GM21825 (cell line): ENCODE data around the gene LYVE1.

Experiments
- ATAC-seq: cut with Tn5 transposase; IDR thresholded peaks from one replicate; pipeline ENCODE4 v1.9.1; 2021; ENCODE audit warnings: mild to moderate bottlenecking, moderate library complexity; ENCODE audit not compliant: unreplicated experiment

The LYVE1 gene

DNA sequence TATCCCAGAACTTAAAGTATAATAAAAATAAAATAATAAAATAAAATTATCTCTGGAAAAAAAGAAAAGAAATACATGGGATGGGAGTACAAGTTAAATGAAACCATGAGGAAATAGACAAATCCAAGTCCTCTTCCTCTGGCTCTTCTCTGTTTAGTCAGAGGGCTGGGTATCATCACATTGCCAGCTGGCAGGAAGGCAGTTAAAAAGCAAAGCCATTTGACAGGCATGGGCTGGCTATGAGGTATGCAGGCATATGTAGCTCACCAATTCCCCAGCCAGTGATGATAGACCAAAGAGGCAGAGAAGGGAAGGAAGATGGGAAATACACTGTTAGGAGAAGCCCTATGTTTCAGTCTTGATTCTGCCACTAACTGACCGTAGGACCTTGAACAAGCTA is 6.5 kb downstream of the LYVE1 start:
- no peak for ATAC-seq

DNA sequence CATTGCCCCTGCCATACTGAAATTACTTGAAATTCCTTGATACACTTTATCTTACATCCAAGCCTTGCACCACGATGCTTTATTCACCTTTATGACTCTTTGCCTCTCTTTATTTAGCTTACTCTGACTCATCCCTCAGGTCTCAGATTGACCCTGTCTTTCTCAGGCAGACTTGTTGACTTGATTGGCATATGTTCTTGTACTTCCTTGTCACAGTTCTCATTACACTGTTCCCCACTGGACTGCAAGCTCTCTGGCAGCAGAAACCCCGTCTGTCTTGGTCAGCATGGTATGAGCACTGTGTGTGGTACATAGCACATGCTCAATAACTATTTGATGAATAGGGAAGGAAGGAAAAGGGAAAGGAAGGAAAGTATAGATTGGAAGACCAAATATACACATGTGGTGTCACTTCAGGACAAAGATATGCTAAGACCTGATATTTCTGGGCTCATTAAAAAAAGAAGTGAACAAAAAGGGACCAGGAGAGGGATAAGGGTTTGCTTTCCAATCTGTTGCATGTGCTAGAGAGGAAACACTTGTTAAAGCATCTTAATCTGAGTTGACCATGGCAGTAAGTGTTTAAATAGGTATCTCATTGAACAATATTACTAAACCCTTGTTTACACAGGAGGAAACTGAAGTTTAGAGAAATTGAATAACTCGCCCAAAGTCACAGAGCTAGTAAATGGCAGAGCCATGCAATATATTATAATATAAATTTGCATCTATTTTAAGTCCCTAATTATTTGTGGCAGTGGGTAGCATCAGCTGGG is 7.2 kb downstream of the LYVE1 start:
- ATAC-seq: no peak

DNA sequence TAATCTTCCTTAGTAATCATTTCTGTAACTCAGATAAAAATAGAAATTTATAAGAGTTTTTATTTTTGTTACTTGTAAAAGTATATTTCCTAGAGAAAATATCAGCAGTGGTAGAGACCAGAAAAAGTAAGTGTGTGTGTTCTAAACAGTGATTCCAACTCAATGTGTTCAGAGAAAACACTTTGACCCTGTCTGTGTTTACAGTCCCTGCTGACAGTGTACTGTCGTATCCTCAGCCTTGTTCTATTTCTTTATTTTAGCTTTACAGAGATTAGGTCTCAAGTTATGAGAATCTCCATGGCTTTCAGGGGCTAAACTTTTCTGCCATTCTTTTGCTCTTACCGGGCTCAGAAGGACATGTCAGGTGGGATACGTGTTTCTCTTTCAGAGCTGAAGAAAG is 10.2 kb downstream of the LYVE1 start:
- no peak for ATAC-seq

DNA sequence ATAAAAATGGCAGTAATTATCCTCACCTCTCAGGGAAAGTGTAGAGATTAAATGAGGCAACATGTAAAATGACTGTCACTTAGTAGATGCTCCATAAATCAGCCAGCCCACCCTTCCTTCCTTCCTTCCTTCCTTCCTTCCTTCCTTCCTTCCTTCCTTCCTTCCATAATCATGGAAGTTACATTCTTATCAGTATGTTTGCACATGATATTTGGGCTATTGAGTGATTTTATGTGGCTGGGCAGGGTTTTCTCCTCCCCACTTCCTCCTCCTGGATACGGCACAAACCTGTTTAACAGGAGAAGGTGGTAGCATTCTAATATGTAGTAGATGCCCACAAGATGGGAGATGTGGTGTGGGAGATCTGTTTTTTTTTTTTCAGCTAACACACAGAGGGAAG is 11.9 kb downstream of the LYVE1 start:
- no peak for ATAC-seq

DNA sequence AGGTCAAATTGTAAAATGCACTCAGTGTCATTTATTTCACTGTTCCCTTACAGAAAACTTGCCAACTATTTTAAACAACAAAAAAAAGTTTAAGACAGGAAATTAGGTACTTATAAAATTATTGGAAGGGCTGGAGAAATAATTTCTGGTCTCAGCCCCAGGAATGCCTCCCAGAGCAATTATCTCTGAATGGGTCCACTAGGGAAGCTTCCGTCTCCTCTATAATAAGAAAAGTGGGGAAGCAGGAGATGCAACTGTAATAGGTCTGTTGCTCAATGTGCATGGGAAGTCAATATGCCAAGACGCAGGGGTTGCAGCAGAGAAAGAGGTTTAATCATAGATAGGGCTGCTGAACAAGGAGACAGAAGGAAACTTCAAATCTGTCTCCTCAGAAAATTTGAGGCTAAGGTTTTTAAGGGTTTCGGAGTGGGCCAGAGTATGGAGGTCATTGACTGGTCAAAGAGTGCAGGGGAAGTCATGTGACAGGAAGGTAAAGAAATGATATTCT is 16.6 kb downstream of the LYVE1 start:
- no peak for ATAC-seq

DNA sequence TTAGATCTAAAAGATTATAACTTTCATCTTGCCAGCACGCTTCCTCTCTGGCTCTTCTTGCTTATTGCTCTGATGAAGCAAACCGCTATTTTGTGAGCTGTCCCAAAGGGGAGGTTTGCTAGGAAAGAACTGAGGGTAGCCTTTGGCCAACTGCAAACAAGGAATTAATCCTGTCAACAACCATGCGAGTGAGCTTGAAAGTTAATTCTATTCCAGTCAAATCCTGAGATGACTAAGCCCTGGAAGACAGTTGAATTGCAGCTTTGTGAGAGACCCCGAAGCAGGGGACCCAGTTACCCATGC is 17.2 kb downstream of the LYVE1 start:
- no peak for ATAC-seq

DNA sequence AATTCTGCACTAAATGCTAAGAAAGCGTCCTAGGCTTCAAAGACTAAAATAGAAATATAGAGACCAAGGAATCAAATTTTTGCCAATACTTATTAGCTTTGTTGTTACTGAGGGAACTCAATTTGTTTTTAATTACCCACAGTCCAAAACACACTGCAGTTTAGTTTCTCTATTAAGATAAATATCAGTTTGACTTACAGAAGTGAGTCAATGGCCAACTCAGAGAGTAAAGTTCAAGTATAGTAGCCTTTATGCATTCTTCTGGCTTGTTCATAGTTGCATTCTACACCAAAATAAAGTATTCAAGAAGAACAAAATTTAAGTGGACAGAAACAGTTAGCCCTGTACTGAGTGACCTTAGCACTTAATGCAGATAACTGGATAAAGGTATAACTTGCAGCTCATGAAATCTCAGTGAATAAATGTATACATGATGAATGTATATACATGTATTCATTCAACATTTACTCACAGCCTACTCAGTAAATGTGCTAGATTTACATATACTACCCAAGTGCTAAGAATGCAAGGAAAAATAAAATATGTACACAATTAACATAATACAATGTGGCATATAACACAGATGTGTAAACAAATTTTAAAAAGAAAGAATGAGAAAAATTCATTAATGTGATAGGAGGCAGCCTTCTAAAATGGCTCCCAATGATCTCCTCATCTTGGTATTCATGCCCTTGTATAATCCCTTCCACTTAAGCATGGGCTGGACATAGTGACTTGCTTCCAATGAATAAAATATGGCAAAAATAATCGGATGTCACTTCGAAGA is 17.8 kb downstream of the LYVE1 start:
- ATAC-seq: no peak

DNA sequence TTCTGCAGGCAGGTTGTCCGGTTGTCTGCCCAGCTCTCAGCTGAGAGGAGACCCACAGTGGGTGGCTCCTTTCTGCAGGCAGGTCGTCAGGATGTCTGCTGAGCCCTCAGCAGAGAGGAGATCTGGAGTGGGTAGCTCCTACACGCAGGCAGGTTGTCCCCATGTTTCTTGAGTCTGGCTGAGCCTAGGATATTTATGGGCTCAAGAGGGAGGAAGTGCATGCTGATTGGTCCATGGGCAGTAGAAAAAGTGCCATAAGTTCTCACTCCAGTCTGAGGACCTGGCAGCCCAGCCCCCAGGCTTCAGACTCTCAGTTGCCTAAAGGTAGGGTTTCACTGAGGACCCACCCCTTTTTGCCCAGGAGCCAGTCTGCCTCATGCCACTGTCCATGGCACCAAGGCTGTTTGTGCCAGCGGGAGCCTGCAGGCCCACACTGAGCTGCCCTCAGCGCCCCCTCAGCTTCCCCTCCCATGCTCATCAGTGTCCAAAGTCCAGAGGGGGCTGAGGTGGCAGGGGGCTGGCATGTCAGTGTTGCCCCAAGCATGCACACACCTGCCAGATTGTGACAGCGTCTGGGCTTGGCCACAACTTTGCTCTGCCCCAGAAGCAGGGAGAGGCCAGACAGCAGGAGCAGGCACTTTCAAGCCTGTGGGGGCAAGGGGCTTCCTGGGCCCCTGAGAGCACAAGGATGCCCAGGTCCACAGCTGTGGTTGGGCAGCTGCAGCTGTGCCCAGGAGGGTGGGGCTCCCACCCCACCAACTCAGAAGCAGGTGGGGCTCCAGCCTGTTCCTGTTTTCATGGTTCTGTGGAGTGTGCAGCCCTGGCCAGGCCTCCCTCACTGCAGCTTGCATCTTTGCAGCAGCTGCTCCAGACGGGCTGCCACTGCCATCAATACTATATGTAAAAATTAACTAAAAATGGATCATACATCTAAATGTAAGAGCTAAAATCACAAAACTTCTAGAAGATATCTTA is 23.7 kb downstream of the LYVE1 start:
- ATAC-seq: no peak

DNA sequence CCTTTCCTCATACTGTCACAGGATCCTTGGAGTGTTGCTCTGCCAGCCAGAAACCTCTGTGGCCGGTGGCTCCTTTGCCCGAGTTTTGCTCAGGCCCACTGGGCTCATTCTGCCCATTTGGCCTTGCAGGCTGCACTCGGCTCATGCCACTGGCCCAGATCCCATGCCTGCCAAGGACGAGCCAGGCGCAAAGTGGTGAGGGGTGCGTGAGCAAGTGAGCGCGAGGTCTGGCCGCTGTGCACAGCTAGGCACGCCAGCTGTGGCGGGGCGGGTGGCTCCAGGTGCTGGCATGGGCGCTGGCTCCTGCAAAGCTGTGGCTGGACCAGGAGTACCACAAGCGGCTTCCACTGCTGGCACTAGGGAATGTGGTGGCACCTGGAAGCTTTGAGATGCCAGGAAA is 24.7 kb downstream of the LYVE1 start:
- ATAC-seq: no peak

DNA sequence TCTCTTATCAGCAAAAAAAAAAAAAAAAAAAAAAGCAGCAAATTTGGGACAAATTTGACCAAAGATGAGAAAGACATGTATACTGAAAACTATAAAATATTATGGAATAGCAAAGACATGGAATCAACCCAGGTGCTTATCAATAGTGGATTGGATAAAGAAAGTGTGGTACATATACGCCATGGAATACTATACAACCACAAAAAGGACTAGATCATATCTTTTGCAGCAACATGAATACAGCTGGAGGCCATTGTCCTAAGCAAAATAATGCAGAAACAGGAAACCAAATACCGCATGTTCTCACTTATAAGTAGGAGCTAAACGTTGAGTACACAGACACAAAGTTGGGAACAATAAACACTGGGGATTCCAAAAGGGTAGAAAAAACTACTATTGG is 25.7 kb downstream of the LYVE1 start:
- no peak for ATAC-seq

DNA sequence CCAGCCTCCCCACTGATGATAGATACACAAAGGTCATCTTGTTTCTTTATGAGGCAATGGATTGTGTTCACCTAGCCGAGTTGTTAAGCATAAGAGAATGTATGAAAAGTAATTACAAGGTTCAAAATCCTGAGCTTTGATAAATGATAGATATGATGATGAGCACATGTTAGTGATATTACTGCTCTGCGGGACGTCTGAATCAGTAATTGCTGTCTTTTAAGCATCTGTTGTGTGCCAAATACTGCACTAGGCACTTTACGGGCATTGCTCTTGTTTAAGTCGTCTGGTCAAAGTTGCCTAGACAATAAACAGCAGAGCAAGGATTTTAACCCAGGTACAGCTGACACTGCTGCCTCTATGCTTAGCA is 26.9 kb downstream of the LYVE1 start:
- no peak for ATAC-seq

DNA sequence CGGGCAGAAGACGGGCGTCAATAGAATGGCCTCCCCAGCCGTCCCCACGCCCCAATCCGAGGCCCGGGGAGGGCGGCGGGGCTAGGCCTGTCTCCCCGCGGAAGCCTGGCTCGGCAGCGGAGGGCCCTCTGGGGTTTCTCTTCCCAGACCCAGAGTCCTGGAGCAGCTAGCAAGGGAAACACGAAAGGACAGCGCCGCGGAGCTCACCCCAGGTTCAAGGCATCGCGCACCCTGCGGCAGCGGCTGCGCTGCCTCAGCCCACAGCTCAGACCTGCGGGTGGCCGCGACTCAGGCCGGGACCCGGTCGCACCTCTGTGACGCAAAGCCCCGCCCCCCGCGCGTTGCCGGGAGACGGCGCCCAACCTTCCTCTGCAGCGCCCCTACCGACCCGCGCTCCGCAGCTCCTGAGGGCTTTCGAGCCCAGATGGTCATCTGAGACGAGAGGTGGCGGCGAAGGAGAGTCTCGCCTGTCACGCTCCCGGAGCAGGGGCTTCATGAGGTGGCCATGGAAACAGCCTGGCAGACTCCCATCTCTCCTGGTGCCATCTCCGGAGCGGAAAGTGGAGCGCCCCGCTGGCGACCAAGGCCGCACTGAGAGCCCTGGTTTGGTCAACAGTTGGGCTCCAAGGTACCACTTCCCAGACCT is 27.4 kb downstream of the LYVE1 start, which contains the start of gene RNF141:
Gene RNF141, minus strand, starts transcription at position 273 of the 646 bp plus-strand sequence. CDS start 7,029 bp downstream, outside the sequence.
- ATAC-seq: peak; percentile 99

DNA sequence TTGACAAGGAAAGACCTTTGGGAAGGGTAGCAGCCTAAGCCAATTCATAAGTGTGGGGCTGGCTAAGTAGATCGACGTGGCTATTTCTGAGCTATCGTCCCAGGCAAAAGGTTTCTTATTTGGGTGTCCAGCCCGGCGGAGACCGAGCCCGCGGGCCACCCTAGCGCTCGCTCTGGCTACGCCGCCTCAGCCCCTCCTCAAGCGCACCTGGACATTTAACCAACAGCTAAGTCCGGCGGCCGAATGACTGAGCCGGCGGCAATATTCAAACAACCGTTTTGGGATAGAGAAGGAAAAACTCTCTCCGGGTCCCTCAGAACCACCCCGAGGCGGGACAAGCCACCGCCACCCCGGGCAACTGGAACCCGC is 27.9 kb downstream of the LYVE1 start:
- ATAC-seq: peak; percentile 23

DNA sequence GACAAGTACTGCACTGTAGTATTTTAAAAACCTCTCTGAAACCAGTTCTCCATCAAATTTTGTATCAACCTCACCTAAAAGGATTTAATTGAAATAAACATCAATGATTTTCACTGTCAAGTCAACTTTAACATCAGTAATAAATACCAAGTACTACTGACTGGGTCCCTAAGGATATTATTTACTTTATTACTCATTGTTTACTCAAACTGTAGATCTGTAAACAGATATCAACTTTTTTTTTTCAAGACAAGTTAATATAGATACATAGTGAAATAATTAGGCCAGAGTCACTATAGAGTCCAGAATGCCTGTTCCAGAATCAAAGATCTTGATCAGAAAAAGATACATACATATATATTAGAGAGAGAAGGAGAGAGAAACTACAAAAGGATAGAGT is 29.1 kb downstream of the LYVE1 start:
- ATAC-seq: no peak

DNA sequence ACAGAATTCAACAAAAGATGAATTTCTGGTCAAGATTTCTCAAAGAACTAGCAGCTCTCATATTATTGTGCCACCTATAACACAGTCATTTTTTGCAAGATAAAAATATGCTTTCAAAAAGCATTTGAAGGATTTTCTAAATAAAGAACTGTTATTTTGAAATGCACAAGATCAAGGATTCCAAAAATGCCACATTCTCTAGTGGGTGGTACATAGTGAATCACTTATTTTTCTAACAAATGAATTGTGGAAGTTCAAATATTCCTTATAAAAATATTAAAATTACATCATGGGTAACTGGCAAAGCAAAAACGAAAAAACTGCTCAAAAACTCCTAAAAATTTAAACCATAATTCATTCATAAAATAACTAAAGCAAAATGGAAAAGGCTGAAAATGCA is 29.5 kb downstream of the LYVE1 start:
- ATAC-seq: no peak

DNA sequence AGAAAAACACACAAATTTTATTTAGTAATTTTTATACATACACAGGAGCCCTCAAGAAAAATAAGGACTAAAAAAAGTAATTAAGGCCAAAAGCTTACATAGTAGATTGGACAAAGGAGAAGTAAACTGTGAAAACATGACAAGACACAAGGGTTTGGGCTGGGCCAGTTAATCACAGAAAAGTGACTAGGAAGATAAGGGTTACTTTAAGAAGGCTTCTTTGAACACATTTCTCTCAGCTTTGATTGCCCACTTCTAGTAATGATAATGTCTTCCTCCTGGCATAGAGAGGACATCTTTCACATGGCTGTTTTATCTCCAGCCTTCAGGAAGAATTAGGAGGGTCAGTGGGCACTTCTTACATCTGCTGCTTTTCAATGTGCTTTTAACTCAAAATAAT is 30.9 kb downstream of the LYVE1 start:
- no peak for ATAC-seq

DNA sequence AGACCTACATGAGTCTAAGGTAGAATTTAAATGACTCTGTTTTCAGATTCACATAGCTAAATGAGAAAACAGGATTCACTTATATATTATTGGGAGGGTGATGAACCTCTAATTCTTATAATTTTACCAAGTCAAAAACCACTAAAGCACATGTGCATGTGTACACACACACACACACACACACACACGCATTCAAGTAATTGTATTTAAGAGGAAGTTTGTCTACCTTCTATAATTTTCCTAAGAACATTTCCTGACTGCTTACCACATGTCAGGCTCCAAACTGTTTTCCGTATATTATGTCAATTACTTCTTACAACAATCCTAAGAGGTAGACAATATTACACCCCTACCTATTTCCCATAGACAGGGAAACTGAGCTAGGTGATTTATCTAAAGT is 34.1 kb downstream of the LYVE1 start:
- ATAC-seq: no peak

DNA sequence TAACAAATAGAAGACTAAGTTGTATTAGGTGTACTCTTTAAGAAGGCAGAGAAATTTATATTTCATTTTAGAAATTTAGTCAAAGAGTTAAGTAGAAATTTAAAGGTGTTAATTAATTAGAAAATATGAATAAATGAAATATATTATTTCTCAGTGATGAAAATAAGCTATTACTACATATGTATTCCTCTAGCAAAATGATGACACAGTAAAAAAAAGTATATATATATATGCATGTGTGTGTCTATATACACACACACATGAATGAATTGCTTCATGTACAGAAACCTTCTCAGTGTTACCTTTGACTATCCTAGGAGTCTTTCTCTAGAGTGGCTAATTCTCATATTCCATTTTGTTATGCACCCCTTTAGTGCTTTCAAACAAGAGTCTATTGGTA is 35.1 kb downstream of the LYVE1 start:
- ATAC-seq: no peak

DNA sequence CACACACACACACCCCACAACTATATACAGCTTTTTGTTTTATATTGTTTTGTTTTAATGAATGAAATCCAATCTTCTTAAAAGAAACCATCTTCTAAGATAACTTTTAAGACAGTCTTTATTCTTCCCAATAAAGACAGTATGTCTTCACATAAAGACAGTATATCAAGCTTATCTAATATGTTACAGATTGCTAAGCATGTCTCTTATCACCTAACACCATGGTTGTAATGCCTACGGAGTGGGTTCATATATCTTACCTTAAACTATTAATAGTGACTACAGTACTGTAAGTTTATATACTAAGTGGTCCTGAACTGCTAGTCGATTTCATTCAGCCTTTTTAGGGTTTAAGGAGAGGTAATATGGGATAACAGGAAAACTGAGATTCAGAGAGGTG is 35.9 kb downstream of the LYVE1 start:
- no peak for ATAC-seq

DNA sequence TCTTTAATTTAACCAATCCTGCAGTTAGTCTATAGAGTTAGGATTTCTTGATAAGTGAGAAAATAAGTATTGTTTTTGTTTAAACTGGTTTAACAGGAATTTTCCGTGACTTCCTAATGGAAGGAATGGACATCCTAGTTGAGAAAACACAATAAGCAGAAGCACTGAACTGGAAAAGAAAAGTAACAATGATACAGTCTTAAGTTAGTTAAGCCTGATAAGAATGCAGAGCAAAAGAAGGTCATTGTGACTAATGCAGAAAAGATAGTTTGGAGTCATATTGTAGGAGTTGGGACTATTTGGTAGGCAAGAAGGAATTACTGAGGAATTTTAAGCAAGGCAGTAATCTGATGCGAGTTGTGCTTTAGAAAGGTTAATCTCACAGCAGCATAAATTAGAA is 39.2 kb downstream of the LYVE1 start:
- no peak for ATAC-seq

DNA sequence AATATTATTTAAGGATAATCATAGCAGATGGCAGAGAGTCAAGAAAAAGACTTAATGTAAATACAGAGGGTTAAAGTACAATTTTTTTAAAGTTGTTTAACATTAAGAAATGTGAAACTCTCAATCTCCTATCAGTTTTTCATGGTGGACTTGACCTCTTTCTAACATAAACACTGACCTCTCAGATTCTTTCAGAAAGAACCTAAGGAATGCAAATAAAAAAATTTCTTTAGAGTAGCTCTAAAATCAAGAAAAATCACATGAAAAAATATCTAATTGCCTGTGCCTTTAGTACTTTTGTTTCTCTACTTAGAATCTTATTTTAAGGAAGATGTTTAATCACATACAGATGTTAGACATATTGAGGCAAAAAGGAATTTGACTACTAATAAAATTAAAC is 40.3 kb downstream of the LYVE1 start:
- no peak for ATAC-seq
